GM12878 (cell line): ENCODE measurements around the gene TMED10. TPM values are rescaled to one million over a fixed set of nuclear protein-coding genes. Genes with fewer than 3 reads are reported as not detected.

Experiments used
- CHD1 ChIP-seq: IDR thresholded peaks from 2 replicates; pipeline ENCODE4 v1.6.1; 2012; ENCODE audit warnings: low read depth, low read length, improper control_type of control experiment
- CREB1 ChIP-seq: IDR thresholded peaks from 2 replicates; pipeline ENCODE4 v1.6.1; 2012; ENCODE audit warnings: low read depth, mild to moderate bottlenecking, inconsistent platforms
- CREM ChIP-seq: IDR thresholded peaks from 2 replicates; pipeline ENCODE4 v1.6.1; 2014; ENCODE audit warnings: antibody characterized with exemption, low read depth
- DPF2 ChIP-seq: fragments of 450-650 bp; IDR thresholded peaks from 2 replicates; pipeline ENCODE4 v1.6.1; 2017; ENCODE audit warnings: mild to moderate bottlenecking
- ELK1 ChIP-seq: IDR thresholded peaks from 2 replicates; pipeline ENCODE4 v1.6.1; 2012; ENCODE audit warnings: low read depth, low read length, improper control_type of control experiment
- EZH2 ChIP-seq: IDR thresholded peaks from 2 replicates; pipeline ENCODE4 v1.6.1; 2012; ENCODE audit warnings: low read depth, mild to moderate bottlenecking, control low read depth, inconsistent platforms, low read length, borderline replicate concordance; ENCODE audit not compliant: control insufficient read depth
- GABPA ChIP-seq: IDR thresholded peaks from 2 replicates; pipeline ENCODE4 v1.6.1; 2014; ENCODE audit warnings: antibody characterized with exemption, low read depth, mild to moderate bottlenecking, inconsistent platforms
- KAT2A ChIP-seq: conservative IDR thresholded peaks from 2 replicates; pipeline ENCODE4 v1.6.1; 2011; ENCODE audit warnings: low read depth, low read length; ENCODE audit not compliant: control insufficient read depth
- MYC ChIP-seq: IDR thresholded peaks from 2 replicates; pipeline ENCODE4 v1.6.1; 2011; ENCODE audit warnings: mild to moderate bottlenecking, low read length, moderate library complexity, inconsistent platforms; ENCODE audit not compliant: insufficient read depth, insufficient replicate concordance, insufficient read length, severe bottlenecking
- NFXL1 ChIP-seq: fragments of 450-650 bp; IDR thresholded peaks from 2 replicates; pipeline ENCODE4 v1.6.1; 2017; ENCODE audit warnings: antibody characterized with exemption, mild to moderate bottlenecking, borderline replicate concordance
- POLR2AphosphoS2 ChIP-seq: IDR thresholded peaks from 2 replicates; pipeline ENCODE4 v1.6.1; 2011; ENCODE audit warnings: low read depth, mild to moderate bottlenecking, low read length, improper control_type of control experiment, moderate library complexity
- RAD51 ChIP-seq: fragments of 450-650 bp; IDR thresholded peaks from 2 replicates; pipeline ENCODE4 v1.6.1; 2016; ENCODE audit warnings: moderate library complexity, mild to moderate bottlenecking, inconsistent platforms
- RELA ChIP-seq: fragments of 450-650 bp; IDR thresholded peaks from 2 replicates; pipeline ENCODE4 v1.8.0; 2014; ENCODE audit warnings: borderline replicate concordance; ENCODE audit not compliant: partially characterized antibody
- SIX5 ChIP-seq: IDR thresholded peaks from 2 replicates; pipeline ENCODE4 v1.6.1; 2011; ENCODE audit warnings: mild to moderate bottlenecking, low read depth, low read length, moderate library complexity; ENCODE audit not compliant: severe bottlenecking
- SKIL ChIP-seq: fragments of 450-650 bp; IDR thresholded peaks from 2 replicates; pipeline ENCODE4 v1.6.1; 2017; ENCODE audit warnings: mild to moderate bottlenecking, low read depth, inconsistent platforms; ENCODE audit not compliant: poor library complexity, severe bottlenecking
- SMAD1 ChIP-seq: fragments of 450-650 bp; IDR thresholded peaks from 2 replicates; pipeline ENCODE4 v1.6.1; 2018; ENCODE audit warnings: mild to moderate bottlenecking, low read depth; ENCODE audit not compliant: partially characterized antibody
- SMARCA5 ChIP-seq: fragments of 450-650 bp; IDR thresholded peaks from 2 replicates; pipeline ENCODE4 v1.6.1; 2017; ENCODE audit warnings: mild to moderate bottlenecking
- SMC3 ChIP-seq: IDR thresholded peaks from 2 replicates; pipeline ENCODE4 v1.6.1; 2011; ENCODE audit warnings: low read length, improper control_type of control experiment, borderline replicate concordance
- SPI1 ChIP-seq: IDR thresholded peaks from 2 replicates; pipeline ENCODE4 v1.6.1; 2011; ENCODE audit warnings: low read depth, mild to moderate bottlenecking, low read length, moderate library complexity, borderline replicate concordance; ENCODE audit not compliant: insufficient read depth
- TARDBP ChIP-seq: IDR thresholded peaks from 2 replicates; pipeline ENCODE4 v1.6.1; 2016; ENCODE audit warnings: borderline replicate concordance
- TCF7 ChIP-seq: IDR thresholded peaks from 2 replicates; pipeline ENCODE4 v1.6.1; 2014; ENCODE audit warnings: antibody characterized with exemption, borderline replicate concordance
- WRNIP1 ChIP-seq: IDR thresholded peaks from 2 replicates; pipeline ENCODE4 v1.6.1; 2011; ENCODE audit warnings: low read depth, low read length, improper control_type of control experiment, borderline replicate concordance
- ZNF24 ChIP-seq: fragments of 450-650 bp; IDR thresholded peaks from 2 replicates; pipeline ENCODE4 v1.6.1; 2017; ENCODE audit warnings: antibody characterized with exemption, mild to moderate bottlenecking
- ZNF384 ChIP-seq: IDR thresholded peaks from 2 replicates; pipeline ENCODE4 v1.6.1; 2012; ENCODE audit warnings: low read depth, mild to moderate bottlenecking, low read length, improper control_type of control experiment, borderline replicate concordance
- ZNF622 ChIP-seq: fragments of 450-650 bp; IDR thresholded peaks from 2 replicates; pipeline ENCODE4 v1.6.1; 2017; ENCODE audit warnings: mild to moderate bottlenecking, inconsistent platforms
- polyA plus RNA-seq, 11 experiments: library from polyadenylated mRNA; depleted of rRNA in 4 of 11; unstranded in 6 of 11; stranded (reverse) in 5 of 11; fragments of >200 nt; fragmentation: Nextera tagmentation in 4 of 11; fragmentation: Illumina TruSeq in 1 of 11; extraction: Ambion mirVana in 4 of 11; extraction: Trizol in 1 of 11; gene quantifications; 1 replicate in 1 of 11; 2 replicates in 10 of 11; pipeline versions ENCODE4 v1.2.1 to v1.2.3, GENCODE V29; 2011 to 2016; ENCODE audit warnings: inconsistent platforms in 2 of 11, missing spikeins in 2 of 11, low read depth in 1 of 11
- total RNA-seq, 4 experiments: library from RNA; depleted of rRNA in 3 of 4; stranded (reverse); fragments of >200 nt in 3 of 4; fragmentation: Illumina TruSeq in 1 of 4; extraction: Trizol in 1 of 4; gene quantifications; 2 replicates each; pipeline versions ENCODE4 v1.2.1 to v1.2.3, GENCODE V29; 2013 to 2021
- TF ChIP-seq, protein P1 (sequence below): fragments of 450-650 bp; IDR thresholded peaks from 2 replicates; pipeline ENCODE4 v1.6.1; 2016; ENCODE audit warnings: mild to moderate bottlenecking

The TMED10 gene
- total and polyA plus RNA-seq, 10 of the 15 experiments (the other 5 are each of a cell fraction or from before 2014, with no cell fraction given): 99.8 to 270 (median 180) TPM

- TF ChIP-seq SKIL: no peak
- no peak for TF ChIP-seq ZNF384
- no peak for TF ChIP-seq GABPA
- no peak for TF ChIP-seq ZNF622
- no peak for TF ChIP-seq SMAD1
- no peak for TF ChIP-seq SMARCA5
- TF ChIP-seq CREB1: no peak
- TF ChIP-seq POLR2AphosphoS2: no peak
- no peak for TF ChIP-seq DPF2
- no peak for TF ChIP-seq CHD1
- TF ChIP-seq CREM: no peak
- no peak for TF ChIP-seq NFXL1
- no peak for TF ChIP-seq TARDBP
- TF ChIP-seq EZH2: no peak
- TF ChIP-seq RAD51: no peak
- TF ChIP-seq, protein P1, sequence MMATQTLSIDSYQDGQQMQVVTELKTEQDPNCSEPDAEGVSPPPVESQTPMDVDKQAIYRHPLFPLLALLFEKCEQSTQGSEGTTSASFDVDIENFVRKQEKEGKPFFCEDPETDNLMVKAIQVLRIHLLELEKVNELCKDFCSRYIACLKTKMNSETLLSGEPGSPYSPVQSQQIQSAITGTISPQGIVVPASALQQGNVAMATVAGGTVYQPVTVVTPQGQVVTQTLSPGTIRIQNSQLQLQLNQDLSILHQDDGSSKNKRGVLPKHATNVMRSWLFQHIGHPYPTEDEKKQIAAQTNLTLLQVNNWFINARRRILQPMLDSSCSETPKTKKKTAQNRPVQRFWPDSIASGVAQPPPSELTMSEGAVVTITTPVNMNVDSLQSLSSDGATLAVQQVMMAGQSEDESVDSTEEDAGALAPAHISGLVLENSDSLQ: peak; percentile 22; the same call in 1 of the 2 replicates
- TF ChIP-seq ELK1: no peak
- peak; percentile 80 for TF ChIP-seq SMC3
- no peak for TF ChIP-seq SPI1
- no peak for TF ChIP-seq RELA
- no peak for TF ChIP-seq SIX5
- no peak for TF ChIP-seq ZNF24
- no peak for TF ChIP-seq MYC
- TF ChIP-seq KAT2A: no peak
- TF ChIP-seq TCF7: no peak
- TF ChIP-seq WRNIP1: no peak
Measured at GRCh38 chr14:75088566-75089373, 87.6 kb downstream of the TMED10 start (continued).
